ENCODE results near the gene SORBS2. TPM values are rescaled to one million over a fixed set of nuclear protein-coding genes. Genes with fewer than 3 reads are reported as not detected.

SORBS2 gene
- total RNA-seq, 1 experiment from 2014 or later: not detected

DNA sequence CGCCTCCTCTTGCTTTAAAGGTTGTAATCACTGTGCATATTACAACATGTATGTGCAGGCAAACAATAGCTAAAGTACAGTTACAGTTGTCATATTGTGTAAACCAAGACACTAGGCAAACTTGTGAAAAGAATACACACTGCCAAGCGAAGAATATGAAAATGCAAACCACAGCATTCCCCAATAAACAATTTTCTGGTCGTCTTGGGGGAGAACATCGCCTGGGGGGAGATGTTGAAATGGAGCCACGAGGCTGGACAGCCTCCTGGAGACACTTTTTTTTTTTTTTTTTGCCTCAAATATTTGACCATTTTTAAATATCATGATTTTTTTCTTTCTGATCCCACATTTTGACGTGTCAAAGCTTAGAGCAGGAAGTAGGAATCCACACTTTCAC is 225.0 kb downstream of the SORBS2 start:
- H3K27me3 ChIP-seq (ENCODE audit: low read length): no peaks in the 10 kb centered on the region
- no peak for DNase-seq
- no peaks in the 10 kb centered on the region for H3K36me3 ChIP-seq (ENCODE audit: insufficient read depth, low read length)
- H3K79me2 ChIP-seq (ENCODE audit: low read length): no peaks in the 10 kb centered on the region
- no peaks in the 10 kb centered on the region for H4K20me1 ChIP-seq (ENCODE audit: insufficient read depth, low read depth, low read length)
- H3K4me1 ChIP-seq (ENCODE audit: low read length): no peaks in the 10 kb centered on the region
- H3K4me2 ChIP-seq (ENCODE audit: low read depth, low read length, poor library complexity, severe bottlenecking): no peak overlapping the region
- no peaks in the 10 kb centered on the region for H3K9me2 ChIP-seq (replicated peaks; ENCODE audit: insufficient read depth, low read length)
- no peak overlapping the region for H3K27ac ChIP-seq (ENCODE audit: low read length)
- no peak overlapping the region for H3K4me3 ChIP-seq (ENCODE audit: low read length)
- no peak overlapping the region for H2AFZ ChIP-seq (ENCODE audit: low read length)
- no peak overlapping the region for H3K9ac ChIP-seq (ENCODE audit: low read length)
- no peaks in the 10 kb centered on the region for H3K9me3 ChIP-seq (ENCODE audit: low read length)

DNA sequence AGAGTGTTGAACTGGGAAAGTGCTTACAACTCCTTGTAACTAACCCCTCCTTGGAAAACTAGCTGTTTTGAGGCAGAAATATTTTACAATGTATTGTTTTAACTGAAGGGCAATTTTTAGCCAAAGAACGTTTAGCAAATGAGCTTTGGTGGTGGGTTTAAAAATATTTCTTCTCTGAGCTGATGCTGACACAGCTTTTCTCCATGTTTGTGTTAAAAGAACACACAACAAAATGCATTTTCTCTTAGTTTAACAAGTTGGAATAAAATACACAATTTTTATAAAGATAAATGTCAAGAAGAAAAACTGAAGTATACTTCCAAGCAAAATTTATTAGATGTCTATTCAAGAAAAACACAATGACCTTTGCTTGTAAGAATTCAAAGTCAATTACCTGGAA is 226.8 kb downstream of the SORBS2 start:
- DNase-seq: no peak
- H3K4me2 ChIP-seq (ENCODE audit: low read depth, low read length, poor library complexity, severe bottlenecking): no peak overlapping the region
- no peaks in the 10 kb centered on the region for H3K79me2 ChIP-seq (ENCODE audit: low read length)
- no peak overlapping the region for H3K4me3 ChIP-seq (ENCODE audit: low read length)
- H3K4me1 ChIP-seq (ENCODE audit: low read length): no peaks in the 10 kb centered on the region
- no peaks in the 10 kb centered on the region for H4K20me1 ChIP-seq (ENCODE audit: insufficient read depth, low read depth, low read length)
- H3K27me3 ChIP-seq (ENCODE audit: low read length): no peaks in the 10 kb centered on the region
- no peak overlapping the region for H3K27ac ChIP-seq (ENCODE audit: low read length)
- H2AFZ ChIP-seq (ENCODE audit: low read length): no peak overlapping the region
- H3K9me2 ChIP-seq (replicated peaks; ENCODE audit: insufficient read depth, low read length): no peaks in the 10 kb centered on the region
- H3K9me3 ChIP-seq (ENCODE audit: low read length): no peaks in the 10 kb centered on the region
- H3K36me3 ChIP-seq (ENCODE audit: insufficient read depth, low read length): no peaks in the 10 kb centered on the region
- no peak overlapping the region for H3K9ac ChIP-seq (ENCODE audit: low read length)

DNA sequence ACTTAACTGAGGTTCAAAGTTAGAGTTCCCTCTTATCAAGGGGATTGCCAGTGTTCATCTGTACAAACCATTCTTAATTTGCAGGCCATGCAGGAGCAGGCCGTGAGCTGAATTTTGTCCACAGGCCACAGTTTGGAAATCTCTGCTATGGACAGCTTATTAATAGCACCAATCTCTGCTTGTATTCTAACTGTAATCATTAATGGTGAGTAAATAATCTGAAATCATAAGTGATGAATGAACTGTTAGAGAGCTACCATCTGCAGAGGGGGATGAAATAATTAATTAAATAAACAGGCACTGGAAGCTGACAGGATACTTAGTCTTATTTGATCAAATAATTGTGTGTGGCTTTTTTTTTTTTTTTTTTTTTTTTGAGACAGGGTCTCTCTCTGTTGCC is 228.2 kb downstream of the SORBS2 start:
- H3K4me3 ChIP-seq (ENCODE audit: low read length): no peak overlapping the region
- no peak overlapping the region for H3K9ac ChIP-seq (ENCODE audit: low read length)
- no peaks in the 10 kb centered on the region for H3K27me3 ChIP-seq (ENCODE audit: low read length)
- no peaks in the 10 kb centered on the region for H3K36me3 ChIP-seq (ENCODE audit: insufficient read depth, low read length)
- no peak overlapping the region for H3K4me2 ChIP-seq (ENCODE audit: low read depth, low read length, poor library complexity, severe bottlenecking)
- H3K9me2 ChIP-seq (replicated peaks; ENCODE audit: insufficient read depth, low read length): no peaks in the 10 kb centered on the region
- H3K4me1 ChIP-seq (ENCODE audit: low read length): no peaks in the 10 kb centered on the region
- no peaks in the 10 kb centered on the region for H3K9me3 ChIP-seq (ENCODE audit: low read length)
- DNase-seq: no peak
- no peak overlapping the region for H3K27ac ChIP-seq (ENCODE audit: low read length)
- H2AFZ ChIP-seq (ENCODE audit: low read length): no peak overlapping the region
- H3K79me2 ChIP-seq (ENCODE audit: low read length): no peaks in the 10 kb centered on the region
- no peaks in the 10 kb centered on the region for H4K20me1 ChIP-seq (ENCODE audit: insufficient read depth, low read depth, low read length)

DNA sequence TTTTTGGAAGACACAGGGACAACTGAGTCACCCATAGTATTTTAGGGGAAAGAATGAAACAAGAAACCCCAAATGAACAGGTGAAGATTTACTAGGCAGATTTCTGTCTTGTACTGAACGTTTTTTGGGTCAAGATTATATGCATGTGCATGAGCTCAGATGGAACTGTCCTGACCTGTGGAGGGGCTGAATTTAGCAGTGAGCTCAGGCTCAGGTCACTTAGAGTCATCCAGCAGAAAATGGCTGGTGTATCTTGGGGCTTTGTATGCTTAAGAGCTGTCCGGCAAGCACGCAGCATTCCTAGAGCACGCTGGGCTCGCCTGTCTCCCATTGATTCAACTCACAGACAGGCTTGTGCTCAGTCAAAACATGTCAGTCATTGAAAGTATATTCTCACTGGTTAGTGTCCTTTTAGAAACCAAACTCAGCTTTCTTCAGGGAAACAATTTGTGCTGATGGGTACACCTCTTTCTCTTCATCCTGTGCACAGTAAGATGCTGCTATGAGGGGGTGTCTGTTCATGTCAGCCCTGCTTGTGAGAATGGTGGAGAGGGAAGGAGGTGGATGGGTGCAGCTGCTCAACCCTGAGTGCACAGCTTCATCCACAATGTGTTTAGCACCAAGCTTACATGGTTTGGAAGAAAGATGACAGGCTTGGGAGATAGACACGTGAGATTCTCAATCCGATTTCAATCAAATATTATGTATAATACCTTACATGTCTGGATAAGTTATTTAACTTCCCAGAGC is 229.2 kb downstream of the SORBS2 start:
- H3K4me3 ChIP-seq (ENCODE audit: low read length): no peak overlapping the region
- H3K79me2 ChIP-seq (ENCODE audit: low read length): no peaks in the 10 kb centered on the region
- no peaks in the 10 kb centered on the region for H4K20me1 ChIP-seq (ENCODE audit: insufficient read depth, low read depth, low read length)
- no peaks in the 10 kb centered on the region for H3K36me3 ChIP-seq (ENCODE audit: insufficient read depth, low read length)
- H3K9ac ChIP-seq (ENCODE audit: low read length): no peak overlapping the region
- H2AFZ ChIP-seq (ENCODE audit: low read length): no peak overlapping the region
- no peak overlapping the region for H3K4me2 ChIP-seq (ENCODE audit: low read depth, low read length, poor library complexity, severe bottlenecking)
- H3K27me3 ChIP-seq (ENCODE audit: low read length): no peaks in the 10 kb centered on the region
- no peaks in the 10 kb centered on the region for H3K4me1 ChIP-seq (ENCODE audit: low read length)
- H3K9me2 ChIP-seq (replicated peaks; ENCODE audit: insufficient read depth, low read length): no peaks in the 10 kb centered on the region
- no peak overlapping the region for H3K27ac ChIP-seq (ENCODE audit: low read length)
- H3K9me3 ChIP-seq (ENCODE audit: low read length): no peaks in the 10 kb centered on the region
- DNase-seq: no peak

DNA sequence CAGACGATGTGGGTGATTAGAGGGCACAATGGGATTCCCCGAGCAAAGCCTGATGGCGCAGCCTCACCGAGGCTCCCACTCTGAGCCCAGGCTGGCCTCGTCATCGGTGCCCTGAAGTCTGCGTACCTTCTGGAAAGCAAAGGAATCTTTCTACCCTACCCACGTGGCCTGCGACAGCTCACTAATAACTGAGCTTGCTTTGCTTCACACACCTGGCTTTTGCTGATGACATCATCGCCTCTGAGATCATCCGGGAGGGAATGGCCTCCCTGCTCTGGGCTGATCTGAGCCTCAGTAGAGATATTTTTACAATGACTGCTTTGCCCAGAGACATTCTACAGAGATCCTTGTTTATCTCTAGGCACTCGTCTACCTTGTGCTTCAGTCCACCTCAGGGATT is 231.3 kb downstream of the SORBS2 start:
- Histone ChIP-seq H3K9me3 (ENCODE audit: low read length) (no peaks in the 10 kb centered on the region), H3K27ac (ENCODE audit: low read length) (no peak overlapping the region), H2AFZ (ENCODE audit: low read length) (no peak overlapping the region), H3K36me3 (ENCODE audit: insufficient read depth, low read length) (no peaks in the 10 kb centered on the region), H3K4me2 (ENCODE audit: low read depth, low read length, poor library complexity, severe bottlenecking) (no peak overlapping the region), H3K9me2 (replicated peaks; ENCODE audit: insufficient read depth, low read length) (no peaks in the 10 kb centered on the region), H3K9ac (ENCODE audit: low read length) (no peak overlapping the region), H3K27me3 (ENCODE audit: low read length) (no peaks in the 10 kb centered on the region), H3K4me1 (ENCODE audit: low read length) (no peaks in the 10 kb centered on the region), H4K20me1 (ENCODE audit: insufficient read depth, low read depth, low read length) (no peaks in the 10 kb centered on the region), H3K4me3 (ENCODE audit: low read length) (no peak overlapping the region), H3K79me2 (ENCODE audit: low read length) (no peaks in the 10 kb centered on the region)
- no peak for DNase-seq

DNA sequence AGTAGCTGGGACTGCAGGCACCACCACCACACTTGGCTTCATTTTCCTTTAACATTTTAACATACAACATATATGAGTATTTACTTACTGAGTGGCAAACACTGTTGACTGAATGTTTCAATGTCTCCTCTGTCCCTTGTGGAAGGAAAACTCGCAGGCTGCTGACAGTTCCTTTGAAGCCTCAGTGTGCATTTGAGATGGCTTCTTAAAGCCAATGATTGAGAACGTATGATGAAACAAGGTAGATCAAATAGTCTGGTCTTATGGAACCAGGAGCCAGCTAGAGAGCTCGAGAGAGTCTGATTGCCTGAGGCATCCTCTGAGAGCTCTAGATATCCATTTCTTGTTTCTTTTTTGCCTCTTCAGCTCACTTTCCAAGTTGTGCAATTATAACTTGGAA is 233.7 kb downstream of the SORBS2 start:
- H3K4me1 ChIP-seq (ENCODE audit: low read length): no peaks in the 10 kb centered on the region
- H2AFZ ChIP-seq (ENCODE audit: low read length): no peak overlapping the region
- H3K27me3 ChIP-seq (ENCODE audit: low read length): no peaks in the 10 kb centered on the region
- no peaks in the 10 kb centered on the region for H3K36me3 ChIP-seq (ENCODE audit: insufficient read depth, low read length)
- H4K20me1 ChIP-seq (ENCODE audit: insufficient read depth, low read depth, low read length): no peaks in the 10 kb centered on the region
- H3K4me2 ChIP-seq (ENCODE audit: low read depth, low read length, poor library complexity, severe bottlenecking): no peak overlapping the region
- H3K4me3 ChIP-seq (ENCODE audit: low read length): no peak overlapping the region
- DNase-seq: no peak
- no peak overlapping the region for H3K27ac ChIP-seq (ENCODE audit: low read length)
- no peak overlapping the region for H3K9ac ChIP-seq (ENCODE audit: low read length)
- no peaks in the 10 kb centered on the region for H3K9me2 ChIP-seq (replicated peaks; ENCODE audit: insufficient read depth, low read length)
- H3K9me3 ChIP-seq (ENCODE audit: low read length): no peaks in the 10 kb centered on the region
- H3K79me2 ChIP-seq (ENCODE audit: low read length): no peaks in the 10 kb centered on the region

DNA sequence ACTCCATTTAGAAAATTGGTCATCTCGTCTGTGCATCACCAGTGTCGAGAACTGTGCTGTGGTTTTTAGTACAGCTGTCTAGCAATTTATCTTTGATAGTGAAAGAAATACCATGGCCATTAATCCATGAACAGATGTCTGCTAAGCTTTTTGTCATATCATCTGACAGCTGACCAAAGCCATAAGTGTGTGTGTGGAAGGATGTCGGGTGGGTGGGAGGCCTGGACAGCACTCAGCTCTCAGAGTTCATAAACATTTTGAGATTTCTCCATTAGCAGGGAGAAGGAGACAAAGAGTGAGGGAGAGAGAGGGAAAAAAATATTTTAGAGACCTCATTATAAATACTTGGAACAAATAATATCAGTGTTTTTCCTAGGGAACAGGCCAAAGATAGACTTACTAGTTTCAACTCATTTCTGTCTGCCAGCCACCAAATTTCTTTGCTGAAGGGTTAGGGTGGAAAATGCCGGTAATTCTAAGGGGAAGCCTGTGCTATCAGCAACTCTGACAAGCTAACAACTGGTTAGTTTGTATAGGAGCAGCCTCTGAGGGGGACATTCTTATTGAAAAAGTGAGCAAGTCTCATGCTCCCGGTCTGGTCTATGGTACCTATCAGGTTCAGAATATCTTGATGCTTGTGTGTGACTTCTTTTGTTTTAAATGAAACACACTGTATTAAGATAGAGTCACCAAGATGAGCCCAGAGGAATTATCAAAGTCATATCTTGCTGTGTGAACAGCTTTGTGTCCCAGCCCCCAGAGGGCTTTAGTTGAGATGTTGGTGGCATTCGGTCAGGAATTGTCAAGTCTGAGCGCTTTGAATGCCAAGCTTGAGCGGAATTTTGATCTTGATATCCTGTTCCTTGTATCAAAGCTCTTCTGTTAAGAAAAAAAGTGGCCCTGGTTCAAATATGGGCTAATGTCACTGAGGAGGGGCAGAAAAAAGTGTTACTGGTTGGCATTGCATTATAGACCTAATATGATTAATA is 234.7 kb downstream of the SORBS2 start:
- Histone ChIP-seq H4K20me1 (ENCODE audit: insufficient read depth, low read depth, low read length) (no peaks in the 10 kb centered on the region), H3K9ac (ENCODE audit: low read length) (no peak overlapping the region), H3K9me3 (ENCODE audit: low read length) (no peaks in the 10 kb centered on the region), H3K4me3 (ENCODE audit: low read length) (no peak overlapping the region), H3K4me1 (ENCODE audit: low read length) (no peaks in the 10 kb centered on the region), H3K27me3 (ENCODE audit: low read length) (no peaks in the 10 kb centered on the region), H3K27ac (ENCODE audit: low read length) (no peak overlapping the region), H3K9me2 (replicated peaks; ENCODE audit: insufficient read depth, low read length) (no peaks in the 10 kb centered on the region), H2AFZ (ENCODE audit: low read length) (no peak overlapping the region), H3K4me2 (ENCODE audit: low read depth, low read length, poor library complexity, severe bottlenecking) (no peak overlapping the region), H3K79me2 (ENCODE audit: low read length) (no peaks in the 10 kb centered on the region), H3K36me3 (ENCODE audit: insufficient read depth, low read length) (no peaks in the 10 kb centered on the region)
- no peak for DNase-seq

DNA sequence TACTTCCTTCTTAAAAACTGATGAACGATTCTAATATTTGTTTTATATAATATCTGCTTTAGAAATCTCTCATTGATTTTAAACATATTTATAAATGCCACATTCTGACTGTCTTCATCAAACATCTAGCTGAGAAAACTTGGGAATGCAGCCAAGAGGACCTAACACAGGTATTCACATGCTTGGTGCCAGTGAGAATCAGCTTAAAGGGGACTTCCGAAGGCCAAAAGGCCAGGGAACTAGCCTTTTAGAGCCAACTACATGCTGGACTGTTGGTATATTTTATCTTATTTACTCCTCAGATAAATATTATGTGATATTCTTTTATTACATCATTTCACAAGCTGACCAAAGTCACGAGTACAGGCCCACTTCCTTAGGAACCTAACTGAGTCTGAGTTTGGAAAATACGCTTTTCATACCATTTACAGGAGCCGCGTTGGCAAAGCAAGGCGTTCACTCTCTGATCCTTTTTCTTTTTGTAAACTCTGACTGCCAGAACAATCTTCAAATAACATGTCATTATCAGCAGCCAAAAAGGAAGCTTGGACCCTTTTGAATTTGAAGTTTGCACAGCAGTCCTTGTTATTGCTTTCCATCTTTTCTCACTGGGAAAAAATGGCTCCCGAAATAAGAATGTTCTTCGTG is 235.6 kb downstream of the SORBS2 start:
- no peaks in the 10 kb centered on the region for H3K4me1 ChIP-seq (ENCODE audit: low read length)
- H3K9ac ChIP-seq (ENCODE audit: low read length): no peak overlapping the region
- H3K4me2 ChIP-seq (ENCODE audit: low read depth, low read length, poor library complexity, severe bottlenecking): no peak overlapping the region
- no peaks in the 10 kb centered on the region for H3K27me3 ChIP-seq (ENCODE audit: low read length)
- H4K20me1 ChIP-seq (ENCODE audit: insufficient read depth, low read depth, low read length): no peaks in the 10 kb centered on the region
- no peak overlapping the region for H2AFZ ChIP-seq (ENCODE audit: low read length)
- H3K4me3 ChIP-seq (ENCODE audit: low read length): no peak overlapping the region
- no peaks in the 10 kb centered on the region for H3K9me2 ChIP-seq (replicated peaks; ENCODE audit: insufficient read depth, low read length)
- H3K79me2 ChIP-seq (ENCODE audit: low read length): no peaks in the 10 kb centered on the region
- H3K36me3 ChIP-seq (ENCODE audit: insufficient read depth, low read length): no peaks in the 10 kb centered on the region
- H3K27ac ChIP-seq (ENCODE audit: low read length): no peak overlapping the region
- no peaks in the 10 kb centered on the region for H3K9me3 ChIP-seq (ENCODE audit: low read length)
- DNase-seq: no peak
